22Rv1 (cell line): ENCODE data around the gene ANO8.

Source experiments
- H3K27ac ChIP-seq: fragments of 450-650 bp; 2 replicates; pipeline ENCODE4 v1.5.1; 2017
- CTCF ChIP-seq: fragments of 450-650 bp; IDR thresholded peaks from 2 replicates; pipeline ENCODE4 v1.5.1; 2017; ENCODE audit warnings: mild to moderate bottlenecking
- ZFX ChIP-seq: fragments of 450-650 bp; IDR thresholded peaks from 2 replicates; pipeline ENCODE4 v1.6.1; 2017; ENCODE audit warnings: antibody characterized with exemption, borderline replicate concordance

The ANO8 gene

DNA sequence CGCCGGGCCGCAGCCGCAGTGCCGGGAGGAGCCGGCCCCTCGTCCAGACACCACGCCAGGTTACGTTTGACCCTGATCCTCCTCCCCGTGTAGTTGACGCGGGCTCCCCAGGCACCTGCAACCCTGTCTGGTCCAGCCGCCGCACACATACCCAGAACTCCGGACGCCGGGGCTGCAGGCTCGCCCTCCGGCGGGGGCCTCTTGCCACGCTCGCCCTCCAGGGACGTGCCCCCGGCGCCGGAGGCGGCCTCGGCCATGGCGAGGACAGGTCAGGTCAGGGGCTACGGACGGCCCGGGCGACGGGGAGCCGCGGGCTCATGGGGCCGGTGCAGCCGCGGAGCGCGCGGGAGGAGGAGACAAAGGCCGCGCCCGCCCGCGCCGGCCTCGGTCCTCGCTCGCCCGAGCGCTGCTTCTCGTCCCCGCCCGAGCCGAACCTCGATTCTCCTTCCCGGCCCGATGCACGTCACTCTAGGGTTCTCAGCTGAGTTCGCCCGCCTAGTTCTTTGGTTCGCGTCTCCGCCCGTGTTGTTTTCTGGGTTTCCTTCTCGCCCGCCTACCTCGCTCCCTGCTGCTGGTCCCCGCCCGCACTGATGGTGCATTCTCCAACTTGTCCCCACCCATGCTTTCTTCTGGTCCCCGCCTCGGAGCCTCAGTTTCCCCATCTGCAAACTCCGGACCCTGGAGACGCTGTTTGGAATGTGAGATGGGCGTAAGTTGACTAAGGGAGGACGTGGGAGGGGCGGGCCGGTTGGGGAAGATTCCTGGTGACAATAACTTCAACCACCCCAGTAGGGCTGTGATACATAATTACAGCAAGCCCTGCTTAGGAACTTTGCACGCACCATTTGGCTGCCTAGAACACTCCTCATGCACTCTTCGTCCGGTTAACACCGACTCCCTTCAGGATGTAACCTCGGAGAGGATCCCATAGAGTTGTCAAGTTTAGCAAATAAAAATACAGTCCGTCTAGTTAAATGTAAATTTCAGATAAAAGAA is at the start of gene ANO8:
Gene ANO8, minus strand, starts transcription at position 442 of the 996 bp plus-strand sequence. Its CDS starts 185 bp downstream, at position 257.
- peak within 1 kb of the TSS; percentile 99 for H3K27ac ChIP-seq
- TF ChIP-seq CTCF, result no peak
- no peak for TF ChIP-seq ZFX

DNA sequence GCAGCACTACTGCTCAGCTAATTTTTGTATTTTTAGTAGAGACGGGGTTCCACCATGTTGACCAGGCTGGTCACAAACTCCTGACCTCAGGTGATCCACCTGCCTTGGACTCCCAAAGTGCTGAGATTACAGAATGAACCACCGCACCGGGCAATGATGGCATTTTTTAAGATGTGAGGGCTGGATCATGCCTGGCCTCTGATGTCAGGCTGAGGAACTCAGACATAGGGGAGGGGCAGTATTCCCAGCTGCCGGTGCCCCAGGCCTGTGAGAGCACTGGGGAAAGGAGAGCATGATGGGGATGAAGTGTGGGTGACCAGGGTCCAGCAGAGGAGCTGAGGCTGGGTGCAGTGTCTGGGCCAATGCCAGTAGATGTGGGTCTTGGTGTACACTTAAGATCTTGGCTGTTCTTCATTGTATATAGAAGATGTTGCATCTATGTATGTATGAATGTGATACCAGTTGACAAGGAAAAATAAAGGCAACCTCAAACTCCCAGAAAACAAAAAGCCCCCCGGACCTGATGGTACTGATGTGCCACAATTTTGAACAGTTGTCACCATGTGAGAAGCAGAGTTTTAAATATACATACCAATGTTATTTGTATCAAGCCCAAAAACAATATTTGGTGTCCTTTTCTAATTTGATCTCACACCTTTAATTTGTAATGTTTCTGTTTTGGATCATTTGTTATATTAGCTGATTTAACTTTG is 45.9 kb upstream of the ANO8 start:
- H3K27ac ChIP-seq, result no peak overlapping the region
- TF ChIP-seq CTCF (no peak), ZFX (no peak)

- TF ChIP-seq ZFX (no peak), CTCF (no peak)
- H3K27ac ChIP-seq, result no peak overlapping the region
Observed at GRCh38 chr19:17379221-17379631, 44.6 kb upstream of the ANO8 start.

DNA sequence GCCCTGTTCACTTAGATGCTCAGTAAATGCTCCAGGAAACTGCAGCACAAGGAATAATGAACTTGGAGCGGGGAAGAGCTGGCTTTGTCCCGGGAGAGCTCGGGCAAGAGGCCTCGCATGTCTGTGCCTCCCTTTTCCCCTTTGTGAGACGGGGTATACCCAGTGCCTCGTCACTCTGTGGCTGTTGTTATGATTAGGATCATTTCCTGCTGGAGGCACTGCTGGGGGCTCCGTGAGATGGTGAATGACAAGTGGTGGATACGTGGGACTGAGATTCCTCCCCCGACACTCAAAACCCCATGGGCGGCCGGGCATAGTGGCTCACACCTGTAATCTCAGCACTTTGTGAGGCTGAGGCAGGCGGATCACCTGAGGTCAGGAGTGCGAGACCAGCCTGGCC is 43.6 kb upstream of the ANO8 start:
- no peak overlapping the region for H3K27ac ChIP-seq
- TF ChIP-seq CTCF, result no peak
- TF ChIP-seq ZFX, result no peak

DNA sequence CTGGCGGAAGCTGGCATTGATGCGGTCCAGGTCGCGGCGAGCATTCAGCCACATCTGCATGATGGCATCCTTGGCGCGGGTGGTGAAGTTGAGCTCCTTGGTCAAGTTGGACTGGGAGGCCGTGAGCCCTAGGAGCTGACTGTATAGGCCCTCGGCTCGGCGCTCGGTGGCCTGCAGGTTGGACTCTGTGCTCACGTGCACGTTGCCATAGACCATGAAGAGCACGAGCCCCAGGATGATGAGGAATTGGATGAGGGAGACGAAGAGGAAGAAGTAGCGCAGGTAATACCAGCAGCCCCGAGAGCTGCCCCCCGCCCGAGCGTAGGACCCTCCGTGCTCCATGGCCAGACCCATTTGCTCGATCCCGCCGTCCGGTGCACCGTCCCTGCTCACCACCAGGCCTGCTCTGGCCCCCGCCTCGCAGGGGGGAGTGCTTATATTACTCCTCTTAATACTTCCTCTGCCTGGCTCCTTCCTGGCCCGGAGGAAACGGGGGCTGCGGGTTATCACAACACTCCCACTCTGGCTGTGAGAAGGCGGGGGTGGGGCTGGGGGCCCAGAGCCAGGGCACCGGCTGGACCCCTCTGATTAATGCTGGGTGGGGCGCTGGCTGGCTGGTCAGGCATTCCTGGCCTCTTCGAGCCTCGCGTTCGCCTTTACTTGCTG is 42.4 kb upstream of the ANO8 start, which contains the start of gene PLVAP:
Gene PLVAP, minus strand, starts transcription at position 408 of the 666 bp plus-strand sequence. Its CDS starts 54 bp downstream, at position 354.
- TF ChIP-seq ZFX (no peak), CTCF (no peak)
- no peak within 1 kb of the TSS for H3K27ac ChIP-seq

DNA sequence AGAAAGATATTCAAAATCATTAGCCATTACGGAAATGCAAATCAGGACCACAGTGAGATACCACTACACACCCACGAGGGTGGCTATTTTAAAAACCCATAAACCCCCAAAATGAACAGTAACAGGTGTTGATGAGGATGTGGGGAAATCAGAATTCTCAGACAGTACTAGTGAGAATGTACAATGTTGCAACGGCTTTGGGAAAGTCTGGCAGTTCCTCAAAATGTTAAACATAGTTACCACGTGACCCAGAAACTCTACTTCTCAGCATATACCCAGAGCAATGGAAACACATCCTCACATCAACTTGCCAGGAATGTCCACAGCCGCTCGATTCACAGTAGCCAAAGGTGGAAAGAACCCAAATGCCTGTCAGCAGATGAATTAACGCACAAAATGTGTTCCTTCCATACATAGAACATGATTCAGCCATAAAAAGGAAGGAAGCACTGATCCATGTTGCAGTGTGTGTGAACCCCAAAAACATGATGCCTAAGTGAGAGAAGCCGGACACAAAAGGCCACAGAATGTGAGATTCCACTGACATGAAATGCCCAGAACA is 35.5 kb upstream of the ANO8 start:
- no peak for TF ChIP-seq ZFX
- no peak for TF ChIP-seq CTCF
- H3K27ac ChIP-seq, result no peak overlapping the region
